HEK293 (cell line): Measurements from ENCODE around the gene DENND1C.

Source experiments
- CTCF ChIA-PET: fragments of 350-600 bp; formaldehyde crosslinking; extraction: SDS; loops from one replicate; lab custom pipeline; 2021; ENCODE audit warnings: antibody characterized with exemption; lab: Yijun Ruan, JAX
- POLR2A ChIA-PET: fragments of 300-600 bp; formaldehyde crosslinking; extraction: SDS; loops from one replicate; lab custom pipeline; 2020; ENCODE audit warnings: antibody characterized with exemption, inconsistent platforms; lab: Yijun Ruan, JAX
- H3K27ac ChIP-seq: fragments of 200-500 bp; sonication (Bioruptor generic); 2 replicates; pipeline ENCODE4 v1.5.1; 2014; ENCODE audit warnings: low read depth, low read length, control low read depth, inconsistent platforms; ENCODE audit errors: extremely low read depth
- H3K36me3 ChIP-seq, 2 experiments: fragments of 200-500 bp in 1 of 2; sonication (Bioruptor generic) in 1 of 2; 1 replicate in 1 of 2; 2 replicates in 1 of 2; pipeline ENCODE4 v1.5.1; 2014 to 2017; ENCODE audit warnings: inconsistent platforms in 2 of 2, low read length in 2 of 2; ENCODE audit not compliant: control insufficient read depth in 2 of 2, insufficient read depth in 1 of 2
- H3K4me1 ChIP-seq: fragments of 200-500 bp; sonication (Bioruptor generic); 2 replicates; pipeline ENCODE4 v1.5.1; 2014; ENCODE audit warnings: mild to moderate bottlenecking, low read length, inconsistent platforms; ENCODE audit not compliant: control insufficient read depth, insufficient read depth
- H3K4me3 ChIP-seq: 2 replicates; pipeline ENCODE4 v1.5.1; 2011; ENCODE audit warnings: low read depth, mild to moderate bottlenecking, control low read depth, low read length, moderate library complexity
- H3K9me3 ChIP-seq: fragments of 200-500 bp; sonication (Bioruptor generic); 2 replicates; pipeline ENCODE4 v1.5.1; 2014; ENCODE audit warnings: low read depth, low read length, inconsistent platforms; ENCODE audit not compliant: control insufficient read depth, insufficient read depth
- KLF1 ChIP-seq: fragments of 450-650 bp; formaldehyde crosslinking; IDR thresholded peaks from 2 replicates; pipeline ENCODE4 v1.5.1; 2016; ENCODE audit warnings: missing biosample characterization, missing genetic modification characterization
- ZBTB1 ChIP-seq: fragments of 450-650 bp; formaldehyde crosslinking; IDR thresholded peaks from 2 replicates; pipeline ENCODE4 v1.5.1; 2016; ENCODE audit warnings: missing biosample characterization, missing genetic modification characterization
- ZBTB20 ChIP-seq: fragments of 450-650 bp; formaldehyde crosslinking; IDR thresholded peaks from 2 replicates; pipeline ENCODE4 v1.5.1; 2016; ENCODE audit warnings: missing biosample characterization, missing genetic modification characterization
- ZNF112 ChIP-seq: fragments of 450-650 bp; formaldehyde crosslinking; IDR thresholded peaks from 2 replicates; pipeline ENCODE4 v1.5.0; 2017; ENCODE audit warnings: missing biosample characterization, missing genetic modification characterization
- ZNF169 ChIP-seq: fragments of 450-650 bp; formaldehyde crosslinking; IDR thresholded peaks from 2 replicates; pipeline ENCODE4 v1.5.1; 2016; ENCODE audit warnings: missing biosample characterization, missing genetic modification characterization
- ZNF174 ChIP-seq: fragments of 450-650 bp; formaldehyde crosslinking; IDR thresholded peaks from 2 replicates; pipeline ENCODE4 v1.5.0; 2017; ENCODE audit warnings: missing biosample characterization, mild to moderate bottlenecking, missing genetic modification characterization
- ZNF292 ChIP-seq: fragments of 450-650 bp; formaldehyde crosslinking; IDR thresholded peaks from 2 replicates; pipeline ENCODE4 v1.5.1; 2016; ENCODE audit warnings: low read depth, missing biosample characterization, missing genetic modification characterization, borderline replicate concordance
- ZNF37A ChIP-seq: fragments of 450-650 bp; IDR thresholded peaks from 2 replicates; pipeline ENCODE4 v1.5.1; 2018; ENCODE audit warnings: missing biosample characterization, missing genetic modification characterization
- ZNF391 ChIP-seq: fragments of 450-650 bp; formaldehyde crosslinking; IDR thresholded peaks from 2 replicates; pipeline ENCODE4 v1.5.1; 2016; ENCODE audit warnings: low read depth, missing biosample characterization, missing genetic modification characterization, borderline replicate concordance
- ZNF571 ChIP-seq: fragments of 450-650 bp; formaldehyde crosslinking; IDR thresholded peaks from 2 replicates; pipeline ENCODE4 v1.5.0; 2017; ENCODE audit warnings: missing biosample characterization, missing genetic modification characterization
- ZNF623 ChIP-seq: fragments of 450-650 bp; formaldehyde crosslinking; IDR thresholded peaks from 2 replicates; pipeline ENCODE4 v1.5.1; 2016; ENCODE audit warnings: missing biosample characterization, missing genetic modification characterization
- ZNF664 ChIP-seq: fragments of 450-650 bp; formaldehyde crosslinking; IDR thresholded peaks from 2 replicates; pipeline ENCODE4 v1.5.1; 2016; ENCODE audit warnings: missing biosample characterization, missing genetic modification characterization
- ZNF768 ChIP-seq: fragments of 450-650 bp; formaldehyde crosslinking; IDR thresholded peaks from 2 replicates; pipeline ENCODE4 v1.5.1; 2018; ENCODE audit warnings: missing biosample characterization, mild to moderate bottlenecking, missing genetic modification characterization
- ZNF777 ChIP-seq: fragments of 450-650 bp; formaldehyde crosslinking; IDR thresholded peaks from 2 replicates; pipeline ENCODE4 v1.5.1; 2017; ENCODE audit warnings: missing biosample characterization, missing genetic modification characterization, borderline replicate concordance
- ZNF792 ChIP-seq: fragments of 450-650 bp; formaldehyde crosslinking; IDR thresholded peaks from 2 replicates; pipeline ENCODE4 v1.5.1; 2016; ENCODE audit warnings: missing biosample characterization, missing genetic modification characterization
- ZSCAN18 ChIP-seq: fragments of 450-650 bp; formaldehyde crosslinking; IDR thresholded peaks from 2 replicates; pipeline ENCODE4 v1.5.1; 2016; ENCODE audit warnings: missing biosample characterization, missing genetic modification characterization
- TF ChIP-seq, protein P1 (sequence below): fragments of 450-650 bp; formaldehyde crosslinking; IDR thresholded peaks from 2 replicates; pipeline ENCODE4 v1.5.1; 2016; ENCODE audit warnings: missing biosample characterization, missing genetic modification characterization
- TF ChIP-seq, protein P2 (sequence below): fragments of 450-650 bp; formaldehyde crosslinking; IDR thresholded peaks from 2 replicates; pipeline ENCODE4 v1.5.1; 2017; ENCODE audit warnings: missing biosample characterization, missing genetic modification characterization
- TF ChIP-seq, protein P3 (sequence below): fragments of 450-650 bp; formaldehyde crosslinking; conservative IDR thresholded peaks from 2 replicates; pipeline ENCODE4 v1.5.1; 2016; ENCODE audit warnings: low read depth, missing biosample characterization, missing genetic modification characterization

The DENND1C gene

DNA sequence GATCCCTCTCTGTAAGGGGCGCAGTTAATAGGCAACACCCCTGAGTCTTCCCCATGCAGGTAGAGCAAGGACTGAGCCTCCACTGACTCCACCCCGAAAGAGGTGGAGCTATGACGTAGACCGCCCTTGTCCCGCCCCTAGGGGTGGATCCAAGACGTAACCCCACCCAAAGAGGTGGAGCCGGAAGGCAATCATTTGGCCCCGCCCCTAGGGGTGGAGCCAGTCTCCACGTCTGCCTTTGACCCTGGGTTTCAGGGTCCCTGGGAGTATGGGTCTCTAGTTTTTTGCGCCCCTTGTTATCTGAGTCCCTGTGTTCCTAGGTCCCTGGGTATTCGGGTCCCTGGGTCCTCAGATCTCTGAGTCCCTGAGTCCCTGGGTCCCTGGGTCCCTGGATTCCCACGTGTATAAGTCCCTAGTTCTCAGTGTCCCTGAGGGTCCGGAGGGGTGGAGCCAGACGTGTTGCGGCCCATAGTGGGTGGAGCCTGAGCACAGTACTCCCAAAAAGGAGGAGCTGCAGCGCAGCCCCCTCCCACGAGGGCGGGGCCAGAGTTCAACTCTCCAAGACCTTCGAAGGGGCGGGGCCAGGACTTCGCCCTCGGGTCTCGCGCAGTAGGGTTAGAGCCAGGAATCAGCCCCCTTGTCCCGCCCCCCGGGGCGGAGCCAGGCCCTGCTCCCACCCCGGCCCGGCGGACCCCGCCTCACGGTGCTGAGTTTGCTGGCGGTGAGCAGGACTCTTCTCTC, 5.3 kb downstream of the DENND1C start (continued):
- no peak for TF ChIP-seq KLF1 (tag by site-specific recombination)

DNA sequence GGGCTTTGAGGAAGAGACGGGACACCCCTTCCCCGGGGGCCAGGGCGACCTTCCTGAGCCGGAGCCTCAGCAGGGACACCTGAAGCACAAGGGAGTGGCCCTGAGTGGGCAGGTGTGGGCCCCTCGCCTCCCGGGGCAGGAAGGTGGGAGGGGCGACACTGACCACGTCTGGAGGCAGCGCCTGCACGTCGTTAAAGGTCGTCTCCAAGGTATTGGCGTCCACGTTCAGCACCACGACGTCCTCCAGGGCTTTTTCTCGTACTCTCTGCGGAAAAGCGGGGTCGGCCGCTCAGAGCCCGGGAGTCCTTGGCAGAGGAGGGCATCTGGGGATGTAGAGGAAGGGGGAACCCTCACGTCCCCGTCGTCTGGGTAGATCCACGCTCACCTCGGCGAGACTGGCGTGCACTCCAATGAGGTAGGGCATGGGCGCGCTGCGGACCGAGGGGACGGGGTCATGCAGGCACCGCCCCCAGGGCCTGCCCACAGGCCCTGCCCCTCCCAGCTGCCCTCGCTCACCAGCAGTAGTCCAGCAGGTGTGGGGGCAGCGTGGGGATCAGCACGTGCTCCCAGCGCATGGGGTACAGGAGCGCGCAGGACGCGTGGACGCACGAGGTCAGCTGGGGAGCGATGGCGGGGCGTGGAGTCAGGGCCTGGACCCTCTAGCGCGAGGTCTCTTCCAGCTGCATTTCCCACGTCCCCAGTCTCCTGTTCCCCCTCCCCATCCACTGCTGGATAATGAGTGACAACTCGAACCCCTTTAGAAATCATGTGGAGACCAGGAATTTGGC, 6.1 kb downstream of the DENND1C start:
- CTCF ChIA-PET, result interaction anchor here (0.7 kb wide), 1 partner anchor 156 kb away, joined by 3 read pairs; no protein-coding TSS in a partner anchor
- no peaks in the 10 kb centered on the region for H3K36me3 ChIP-seq
- H3K4me1 ChIP-seq, result no peaks in the 10 kb centered on the region

DNA sequence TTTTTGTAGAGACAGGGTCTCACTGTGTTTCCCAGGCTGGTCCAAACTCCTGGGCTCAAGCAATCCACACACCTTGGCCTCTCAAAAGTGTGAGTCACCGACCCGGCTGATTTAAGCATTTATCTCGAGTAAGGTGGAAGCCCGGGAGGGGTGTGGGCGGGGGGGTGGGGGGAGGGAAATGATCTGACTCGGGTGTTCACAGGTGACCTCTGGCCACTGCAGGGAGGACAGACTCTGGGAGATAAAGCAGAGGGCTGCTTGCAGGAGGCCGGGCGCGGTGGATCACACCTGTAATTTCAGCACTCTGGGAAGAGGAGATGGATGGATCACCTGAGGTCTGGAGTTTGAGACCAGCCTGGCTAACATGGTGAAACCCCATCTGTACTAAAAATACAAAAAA, 7.9 kb downstream of the DENND1C start:
- CTCF ChIA-PET, result interaction anchor here (1.3 kb wide), 1 partner anchor 390 kb away, joined by 6 read pairs; no protein-coding TSS in a partner anchor
- no peak for TF ChIP-seq ZNF37A (tag by site-specific recombination)

More for the DNA sequence above, 6.1 kb downstream of the DENND1C start:
- Histone ChIP-seq H3K9me3 (no peaks in the 10 kb centered on the region), H3K27ac (no peak overlapping the region), H3K4me3 (no peak overlapping the region)
- TF ChIP-seq ZNF571 (tag by site-specific recombination) (no peak), ZNF623 (no peak), ZNF169 (tag by site-specific recombination) (no peak), ZNF112 (tag by site-specific recombination) (no peak), ZNF174 (tag by site-specific recombination) (no peak), ZSCAN18 (tag by site-specific recombination) (no peak), ZBTB20 (no peak), ZNF777 (no peak), ZBTB1 (no peak), ZNF664 (no peak)
- TF ChIP-seq, protein P1, sequence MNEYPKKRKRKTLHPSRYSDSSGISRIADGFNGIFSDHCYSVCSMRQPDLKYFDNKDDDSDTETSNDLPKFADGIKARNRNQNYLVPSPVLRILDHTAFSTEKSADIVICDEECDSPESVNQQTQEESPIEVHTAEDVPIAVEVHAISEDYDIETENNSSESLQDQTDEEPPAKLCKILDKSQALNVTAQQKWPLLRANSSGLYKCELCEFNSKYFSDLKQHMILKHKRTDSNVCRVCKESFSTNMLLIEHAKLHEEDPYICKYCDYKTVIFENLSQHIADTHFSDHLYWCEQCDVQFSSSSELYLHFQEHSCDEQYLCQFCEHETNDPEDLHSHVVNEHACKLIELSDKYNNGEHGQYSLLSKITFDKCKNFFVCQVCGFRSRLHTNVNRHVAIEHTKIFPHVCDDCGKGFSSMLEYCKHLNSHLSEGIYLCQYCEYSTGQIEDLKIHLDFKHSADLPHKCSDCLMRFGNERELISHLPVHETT, result no peak
- TF ChIP-seq, protein P2, sequence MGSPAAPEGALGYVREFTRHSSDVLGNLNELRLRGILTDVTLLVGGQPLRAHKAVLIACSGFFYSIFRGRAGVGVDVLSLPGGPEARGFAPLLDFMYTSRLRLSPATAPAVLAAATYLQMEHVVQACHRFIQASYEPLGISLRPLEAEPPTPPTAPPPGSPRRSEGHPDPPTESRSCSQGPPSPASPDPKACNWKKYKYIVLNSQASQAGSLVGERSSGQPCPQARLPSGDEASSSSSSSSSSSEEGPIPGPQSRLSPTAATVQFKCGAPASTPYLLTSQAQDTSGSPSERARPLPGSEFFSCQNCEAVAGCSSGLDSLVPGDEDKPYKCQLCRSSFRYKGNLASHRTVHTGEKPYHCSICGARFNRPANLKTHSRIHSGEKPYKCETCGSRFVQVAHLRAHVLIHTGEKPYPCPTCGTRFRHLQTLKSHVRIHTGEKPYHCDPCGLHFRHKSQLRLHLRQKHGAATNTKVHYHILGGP (tag by site-specific recombination), result no peak
- POLR2A ChIA-PET, result interaction anchor here (1.5 kb wide), 1 partner anchor 51 kb away, joined by 8 read pairs; the partner anchor contains the start of gene KHSRP

DNA sequence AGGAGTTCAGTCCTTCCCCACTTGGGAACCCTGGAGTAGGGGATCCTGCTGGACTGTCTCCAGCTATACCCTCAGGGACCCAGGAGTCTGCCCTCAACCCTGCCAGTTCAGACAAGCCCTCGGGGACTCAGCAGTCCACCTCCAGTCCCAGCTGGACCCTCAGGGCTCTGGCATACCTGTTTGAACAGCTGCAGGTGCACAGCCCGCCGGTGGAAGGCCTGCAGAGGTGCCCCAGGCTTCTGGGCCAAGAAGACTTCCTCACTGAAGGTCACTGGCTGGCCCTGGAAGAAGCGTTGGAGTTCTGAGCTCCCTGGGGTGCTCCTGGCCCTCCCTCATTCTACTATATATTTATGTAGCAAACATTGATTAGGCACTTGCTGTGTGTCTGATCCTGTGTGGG, 8.9 kb downstream of the DENND1C start:
- no peak for TF ChIP-seq ZNF391 (tag by site-specific recombination)
- no peak for TF ChIP-seq ZNF768 (tag by site-specific recombination)
- TF ChIP-seq ZNF792 (tag by site-specific recombination), result no peak
- TF ChIP-seq, protein P3, sequence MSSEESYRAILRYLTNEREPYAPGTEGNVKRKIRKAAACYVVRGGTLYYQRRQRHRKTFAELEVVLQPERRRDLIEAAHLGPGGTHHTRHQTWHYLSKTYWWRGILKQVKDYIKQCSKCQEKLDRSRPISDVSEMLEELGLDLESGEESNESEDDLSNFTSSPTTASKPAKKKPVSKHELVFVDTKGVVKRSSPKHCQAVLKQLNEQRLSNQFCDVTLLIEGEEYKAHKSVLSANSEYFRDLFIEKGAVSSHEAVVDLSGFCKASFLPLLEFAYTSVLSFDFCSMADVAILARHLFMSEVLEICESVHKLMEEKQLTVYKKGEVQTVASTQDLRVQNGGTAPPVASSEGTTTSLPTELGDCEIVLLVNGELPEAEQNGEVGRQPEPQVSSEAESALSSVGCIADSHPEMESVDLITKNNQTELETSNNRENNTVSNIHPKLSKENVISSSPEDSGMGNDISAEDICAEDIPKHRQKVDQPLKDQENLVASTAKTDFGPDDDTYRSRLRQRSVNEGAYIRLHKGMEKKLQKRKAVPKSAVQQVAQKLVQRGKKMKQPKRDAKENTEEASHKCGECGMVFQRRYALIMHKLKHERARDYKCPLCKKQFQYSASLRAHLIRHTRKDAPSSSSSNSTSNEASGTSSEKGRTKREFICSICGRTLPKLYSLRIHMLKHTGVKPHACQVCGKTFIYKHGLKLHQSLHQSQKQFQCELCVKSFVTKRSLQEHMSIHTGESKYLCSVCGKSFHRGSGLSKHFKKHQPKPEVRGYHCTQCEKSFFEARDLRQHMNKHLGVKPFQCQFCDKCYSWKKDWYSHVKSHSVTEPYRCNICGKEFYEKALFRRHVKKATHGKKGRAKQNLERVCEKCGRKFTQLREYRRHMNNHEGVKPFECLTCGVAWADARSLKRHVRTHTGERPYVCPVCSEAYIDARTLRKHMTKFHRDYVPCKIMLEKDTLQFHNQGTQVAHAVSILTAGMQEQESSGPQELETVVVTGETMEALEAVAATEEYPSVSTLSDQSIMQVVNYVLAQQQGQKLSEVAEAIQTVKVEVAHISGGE (tag by site-specific recombination), result no peak
- TF ChIP-seq ZNF292 (tag by site-specific recombination), result no peak
- TF ChIP-seq ZNF37A (tag by site-specific recombination), result no peak
- H3K27ac ChIP-seq, result no peak overlapping the region
- H3K36me3 ChIP-seq, result no peaks in the 10 kb centered on the region
- H3K4me3 ChIP-seq, result no peak overlapping the region
- H3K9me3 ChIP-seq, result no peaks in the 10 kb centered on the region
- ChIA-PET POLR2A (no interaction called here), CTCF (interaction anchor here (0.6 to 1.3 kb wide), 3 partner anchors 15 to 391 kb away, joined by 3 to 6 read pairs (median 3); no protein-coding TSS in a partner anchor)
- H3K4me1 ChIP-seq, result no peaks in the 10 kb centered on the region

More for the DNA sequence above, 7.9 kb downstream of the DENND1C start:
- Histone ChIP-seq H3K36me3 (no peaks in the 10 kb centered on the region), H3K4me1 (no peaks in the 10 kb centered on the region), H3K9me3 (no peaks in the 10 kb centered on the region), H3K27ac (no peak overlapping the region), H3K4me3 (no peak overlapping the region)
- POLR2A ChIA-PET, result no interaction called here
